T-cell (primary cell): ENCODE results near the gene MYMK. TPM values are rescaled to one million over a fixed set of nuclear protein-coding genes. Genes with fewer than 3 reads are reported as not detected.

ENCODE experiments used
- ATAC-seq, 4 experiments: fragments of 200-7000 bp in 3 of 4; fragments of 150-1000 bp in 1 of 4; cut with Tn5 transposase; replicated peaks in 1 of 4; 1 replicate in 3 of 4; 2 replicates in 1 of 4; pipeline ENCODE4 v1.10.0; 2021; ENCODE audit warnings: moderate library complexity in 3 of 4, mild to moderate bottlenecking in 2 of 4, moderate number of reproducible peaks in 1 of 4
- CTCF ChIA-PET, 2 donors: fragments of 300-600 bp; sonication (Branson Sonifier 250); formaldehyde crosslinking; loops; one replicate each; lab custom pipeline; 2022; ENCODE audit warnings: antibody characterized with exemption in 2 of 2; lab: Charles Lee
- POLR2A ChIA-PET, 2 donors: fragments of 300-600 bp; sonication (Branson Sonifier 250); formaldehyde crosslinking; loops; one replicate each; lab custom pipeline; 2022; ENCODE audit warnings: antibody characterized with exemption in 2 of 2; lab: Charles Lee
- DNase-seq, 35 experiments: peaks; one replicate each; pipeline versions ENCODE4 v3.0.0 to v3.0.0-alpha.2; 2013 to 2023
- H3K27ac ChIP-seq: one replicate; pipeline ENCODE4 v1.5.1; 2013; ENCODE audit warnings: low read length
- H3K27me3 ChIP-seq, 2 experiments: replicated peaks in 1 of 2; 1 replicate in 1 of 2; 2 replicates in 1 of 2; pipeline versions ENCODE4 v1.6.1 to v1.7.0; 2013; ENCODE audit warnings: low read length in 1 of 2, mixed read lengths in 1 of 2; ENCODE audit not compliant: control insufficient read depth in 2 of 2, insufficient read depth in 2 of 2; ENCODE audit errors: extremely low read depth in 1 of 2
- H3K36me3 ChIP-seq, 2 donors: 1 replicate in 1 of 2; 2 replicates in 1 of 2; pipeline versions ENCODE4 v1.6.1 to v1.7.0; 2013; ENCODE audit warnings: low read length in 1 of 2; ENCODE audit not compliant: control insufficient read depth in 2 of 2, insufficient read depth in 1 of 2; ENCODE audit errors: extremely low read depth in 1 of 2
- H3K4me1 ChIP-seq, 2 experiments: 1 replicate in 1 of 2; 2 replicates in 1 of 2; pipeline versions ENCODE4 v1.6.1 to v1.7.0; 2013; ENCODE audit warnings: low read length in 2 of 2, mixed read lengths in 1 of 2; ENCODE audit not compliant: insufficient read depth in 2 of 2, control insufficient read depth in 1 of 2; ENCODE audit errors: extremely low read depth in 1 of 2
- H3K4me3 ChIP-seq, 2 donors: 1 replicate in 1 of 2; 2 replicates in 1 of 2; pipeline versions ENCODE4 v1.5.1 to v1.7.0; 2013; ENCODE audit warnings: mild to moderate bottlenecking in 2 of 2, low read length in 1 of 2, moderate library complexity in 1 of 2; ENCODE audit not compliant: control insufficient read depth in 1 of 2; ENCODE audit errors: extremely low read depth in 1 of 2
- H3K9me3 ChIP-seq: 2 replicates; pipeline ENCODE4 v1.7.0; 2013
- H3K27ac Mint-ChIP-seq, 2 donors: one replicate each; pipeline ENCODE4 v1.8.0; 2020 to 2021; ENCODE audit warnings: mild to moderate bottlenecking in 2 of 2, mixed read lengths in 2 of 2
- H3K27me3 Mint-ChIP-seq, 2 donors: one replicate each; pipeline ENCODE4 v1.8.0; 2021 to 2022; ENCODE audit warnings: mixed read lengths in 2 of 2
- H3K36me3 Mint-ChIP-seq: one replicate; pipeline ENCODE4 v1.8.0; 2021; ENCODE audit warnings: mixed read lengths
- H3K4me1 Mint-ChIP-seq, 3 donors: one replicate each; pipeline ENCODE4 v1.8.0; 2020 to 2022; ENCODE audit warnings: mixed read lengths in 3 of 3, mild to moderate bottlenecking in 1 of 3
- H3K4me3 Mint-ChIP-seq, 3 donors: one replicate each; pipeline ENCODE4 v1.8.0; 2020 to 2022; ENCODE audit warnings: mild to moderate bottlenecking in 3 of 3, mixed read lengths in 3 of 3, moderate library complexity in 3 of 3
- H3K9me3 Mint-ChIP-seq, 3 donors: one replicate each; pipeline ENCODE4 v1.8.0; 2020 to 2022; ENCODE audit warnings: mixed read lengths in 3 of 3
- WGBS: methylation state at CpG from one replicate; pipeline ENCODE4 v1.1.5; 2013; ENCODE audit warnings: missing lambda C conversion rate; ENCODE audit not compliant: insufficient coverage; 5-methylcytosine and 5-hydroxymethylcytosine counted together
- total RNA-seq, 35 experiments: library from RNA in 6 of 35; stranded (reverse) in 6 of 35; fragments of 120-200 nt in 1 of 35; gene quantifications; one replicate each; pipeline versions ENCODE4 v1.2.1 to v1.2.4 and lab custom pipeline; 2013 to 2026

The MYMK gene
- total RNA-seq, 5 donors from 2014 or later (not counting 1 experiment from before 2014, with no cell fraction given) = not detected

GRCh38 chr9:133493428-133493827 is 31.3 kb downstream of the MYMK start:
- 69% methylated on average over 11 of the region's 11 CpGs for WGBS
- ChIA-PET POLR2A (no interaction called here), CTCF (no interaction called here)
- no peaks in the 10 kb centered on the region for H3K9me3 ChIP-seq
- no peak for ATAC-seq
- DNase-seq = no peak
- H3K4me1 ChIP-seq = no peaks in the 10 kb centered on the region
- H3K4me1 Mint-ChIP-seq = no peaks in the 10 kb centered on the region
- peaks cover 0 to 10% of the 10 kb centered on the region in 2 donors for H3K27me3 Mint-ChIP-seq
- no peak overlapping the region for H3K4me3 Mint-ChIP-seq
- no peak overlapping the region for H3K27ac ChIP-seq
- H3K4me3 ChIP-seq = no peak overlapping the region
- no peaks in the 10 kb centered on the region for H3K9me3 Mint-ChIP-seq
- no peaks in the 10 kb centered on the region for H3K36me3 Mint-ChIP-seq
- H3K36me3 ChIP-seq = no peaks in the 10 kb centered on the region
- H3K27me3 ChIP-seq = peaks cover 0 to 48% of the 10 kb centered on the region in 2 experiments
- no peak overlapping the region for H3K27ac Mint-ChIP-seq

DNA sequence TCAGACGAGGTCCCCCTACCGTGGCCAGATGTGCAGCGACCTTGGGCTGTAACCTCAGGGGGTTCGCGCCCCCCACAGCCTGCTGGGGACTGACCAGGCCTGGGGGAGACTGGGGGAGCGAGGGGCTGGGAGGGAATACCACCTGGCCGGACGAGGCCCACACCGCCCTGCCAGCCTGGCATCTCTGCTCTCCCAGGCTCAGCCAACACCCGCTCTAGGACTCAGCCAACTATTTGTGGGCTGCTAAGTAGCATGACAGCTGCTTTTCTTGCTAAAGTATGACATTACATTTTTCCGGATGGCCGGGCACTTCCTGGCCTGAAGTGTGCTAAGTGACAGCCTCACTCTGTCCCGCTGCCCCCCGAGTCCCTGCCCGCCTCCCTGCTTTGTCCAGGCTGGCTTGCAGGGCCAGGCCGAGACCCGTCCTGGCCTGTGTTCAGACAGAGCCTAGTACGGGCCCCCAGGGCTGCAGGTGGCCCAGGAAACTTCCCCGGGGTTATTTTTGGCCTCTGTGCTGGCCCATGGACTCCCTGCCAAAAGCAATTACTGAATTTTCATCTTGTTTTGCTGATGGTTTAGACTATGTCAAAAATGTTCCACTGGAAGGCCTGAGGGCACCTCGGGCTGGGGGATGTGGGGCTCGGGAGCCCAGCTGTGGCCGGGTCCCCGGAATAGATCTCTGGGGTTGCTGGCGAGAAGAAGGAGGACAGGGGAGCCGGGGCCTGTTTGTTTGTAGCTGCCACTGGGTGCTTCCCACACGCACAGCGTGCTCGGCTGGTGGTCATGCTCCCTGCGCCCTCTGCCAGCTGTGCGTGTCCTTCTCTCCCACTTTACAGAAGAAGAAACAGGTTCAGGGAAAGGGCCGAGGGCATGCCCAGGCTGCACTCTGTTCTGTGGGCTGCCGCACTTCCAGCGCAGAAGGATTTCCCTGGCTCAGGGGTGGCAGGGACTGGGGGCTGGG is 32.4 kb downstream of the MYMK start:
- ChIA-PET CTCF (interaction anchor here in 1 of 2 donors (1.2 kb wide), 1 partner anchor 306 kb away, joined by 3 read pairs; no protein-coding TSS in a partner anchor), POLR2A (no interaction called here)
- Histone ChIP-seq H3K27me3 (peaks cover 0 to 54% of the 10 kb centered on the region in 2 experiments), H3K27ac (no peak overlapping the region), H3K36me3 (no peaks in the 10 kb centered on the region), H3K4me3 (no peak overlapping the region), H3K9me3 (no peaks in the 10 kb centered on the region), H3K4me1 (no peaks in the 10 kb centered on the region)
- ATAC-seq (no peak), DNase-seq (no peak)
- WGBS = 79% methylated on average over 32 of the region's 33 CpGs
- H3K4me3 Mint-ChIP-seq = no peak overlapping the region
- H3K27me3 Mint-ChIP-seq = peaks cover 0 to 6% of the 10 kb centered on the region in 2 donors
- no peaks in the 10 kb centered on the region for H3K4me1 Mint-ChIP-seq
- H3K27ac Mint-ChIP-seq = no peak overlapping the region
- H3K9me3 Mint-ChIP-seq = no peaks in the 10 kb centered on the region
- no peaks in the 10 kb centered on the region for H3K36me3 Mint-ChIP-seq

- H3K4me1 Mint-ChIP-seq = peaks cover 0 to under 1% (median 0%) of the 10 kb centered on the region in 3 donors
- no peak overlapping the region for H3K27ac ChIP-seq
- peaks cover 0 to 49% of the 10 kb centered on the region in 2 experiments for H3K27me3 ChIP-seq
Measured at GRCh38 chr9:133491656-133491925, 33.2 kb downstream of the MYMK start.

DNA sequence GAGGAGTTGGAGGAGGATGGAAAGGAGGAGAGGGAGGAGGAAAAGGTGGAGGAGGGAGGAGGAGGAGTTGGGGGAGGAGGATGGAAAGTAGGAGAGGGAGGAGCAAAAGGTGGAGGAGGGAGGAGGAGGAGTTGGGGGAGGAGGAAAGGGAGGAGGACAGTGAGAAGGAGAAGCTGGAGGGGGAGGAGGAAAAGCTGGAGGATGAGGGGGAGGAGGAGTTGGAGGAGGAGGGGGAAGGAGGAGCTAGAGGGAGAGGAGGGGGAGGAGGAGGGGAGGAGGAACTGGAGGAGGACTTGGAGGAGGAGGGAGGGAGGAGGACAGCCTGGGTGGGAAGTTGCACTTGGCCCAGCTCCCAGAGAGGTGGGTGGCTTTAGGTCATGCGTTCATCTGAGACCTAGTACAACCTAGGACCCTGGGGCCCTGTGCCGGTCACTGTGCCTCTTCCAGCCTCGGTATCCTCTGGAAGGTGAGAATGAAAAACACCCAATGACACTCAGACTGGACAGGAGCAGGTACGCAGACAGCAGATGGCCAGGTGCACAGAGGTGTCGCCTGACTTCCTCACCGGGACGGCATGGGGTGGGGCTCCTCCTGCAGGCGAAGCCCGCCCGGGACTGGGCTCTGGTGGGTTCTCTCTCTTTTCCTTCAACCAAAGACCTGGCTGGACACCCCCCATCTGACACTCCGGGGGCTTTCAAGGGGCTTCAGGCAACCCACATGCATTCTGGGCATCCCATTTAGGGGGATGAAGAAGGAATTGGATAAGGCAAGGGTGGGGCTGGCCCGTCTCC is 33.7 kb downstream of the MYMK start:
- peaks cover 0 to 3% of the 10 kb centered on the region in 2 experiments for H3K4me1 ChIP-seq
- ChIA-PET POLR2A (interaction anchor here in 1 of 2 donors (0.6 kb wide), 1 partner anchor 560 kb away, joined by 7 read pairs; no protein-coding TSS in a partner anchor), CTCF (interaction anchor here in 1 of 2 donors (1.1 to 1.2 kb wide), 2 partner anchors 90 to 305 kb away, joined by 3 to 4 read pairs; no protein-coding TSS in a partner anchor)

More at GRCh38 chr9:133491656-133491925, 33.2 kb downstream of the MYMK start:
- H3K4me1 ChIP-seq = no peaks in the 10 kb centered on the region
- no peak overlapping the region for H3K27ac Mint-ChIP-seq
- no peaks in the 10 kb centered on the region for H3K36me3 ChIP-seq
- no peak for DNase-seq
- WGBS = 92% methylated on average over 6 of the region's 8 CpGs
- no peak overlapping the region for H3K4me3 ChIP-seq
- H3K9me3 ChIP-seq = no peaks in the 10 kb centered on the region
- no peak overlapping the region for H3K4me3 Mint-ChIP-seq
- no peaks in the 10 kb centered on the region for H3K36me3 Mint-ChIP-seq
- no peaks in the 10 kb centered on the region for H3K9me3 Mint-ChIP-seq
- ATAC-seq = no peak
- H3K27me3 Mint-ChIP-seq = peaks cover 0 to 6% of the 10 kb centered on the region in 2 donors
- CTCF ChIA-PET = interaction anchor here in 1 of 2 donors (1.1 to 1.2 kb wide), 2 partner anchors 91 to 305 kb away, joined by 3 to 4 read pairs; no protein-coding TSS in a partner anchor
- POLR2A ChIA-PET = no interaction called here

DNA sequence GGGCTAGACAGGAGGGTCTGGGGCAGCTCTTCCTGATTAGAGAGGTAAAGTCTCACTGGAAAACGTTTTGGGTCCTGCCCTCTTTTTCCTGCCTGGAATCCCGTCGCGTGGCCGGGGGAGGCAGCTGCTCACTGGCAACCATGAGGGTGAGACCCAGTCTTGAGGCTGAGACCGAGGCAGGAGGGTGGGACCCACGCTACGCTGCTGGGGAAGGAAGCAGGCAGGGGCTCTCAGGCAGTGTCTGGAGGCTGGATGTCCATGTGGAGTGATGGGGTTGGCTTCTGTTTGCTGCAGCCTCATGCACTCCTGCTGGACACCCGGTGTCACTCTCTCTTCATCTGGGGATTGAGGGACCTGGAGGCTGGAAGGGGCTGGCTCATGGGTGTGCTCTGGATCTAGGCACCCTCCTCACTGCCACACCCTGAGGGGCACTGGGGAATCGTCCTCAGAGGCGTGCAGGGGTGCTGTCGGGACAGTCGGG is 34.5 kb downstream of the MYMK start:
- no peak overlapping the region for H3K27ac ChIP-seq
- ATAC-seq = no peak
- CTCF ChIA-PET = no interaction called here

More for the DNA sequence above, 33.7 kb downstream of the MYMK start:
- Histone ChIP-seq H3K36me3 (no peaks in the 10 kb centered on the region), H3K27ac (no peak overlapping the region), H3K27me3 (peaks cover 0 to 51% of the 10 kb centered on the region in 2 experiments), H3K9me3 (no peaks in the 10 kb centered on the region), H3K4me3 (no peak overlapping the region)
- no peak for DNase-seq
- WGBS = 75% methylated on average over 10 of the region's 12 CpGs
- Mint-ChIP-seq H3K27ac (no peak overlapping the region), H3K9me3 (no peaks in the 10 kb centered on the region), H3K4me1 (peaks cover 4 to 6% (median 4%) of the 10 kb centered on the region in 3 donors), H3K4me3 (no peak overlapping the region), H3K27me3 (peaks cover 0 to 6% of the 10 kb centered on the region in 2 donors), H3K36me3 (no peaks in the 10 kb centered on the region)
- ATAC-seq = no peak

More for the DNA sequence above, 34.5 kb downstream of the MYMK start:
- 80% methylated on average over 5 of the region's 13 CpGs for WGBS
- Histone ChIP-seq H3K9me3 (no peaks in the 10 kb centered on the region), H3K36me3 (no peaks in the 10 kb centered on the region), H3K4me1 (peaks cover 0 to 10% of the 10 kb centered on the region in 2 experiments), H3K4me3 (no peak overlapping the region), H3K27me3 (peaks cover 0 to 59% of the 10 kb centered on the region in 2 experiments)
- H3K9me3 Mint-ChIP-seq = no peaks in the 10 kb centered on the region
- H3K4me3 Mint-ChIP-seq = no peak overlapping the region
- peaks cover 5 to 8% (median 5%) of the 10 kb centered on the region in 3 donors for H3K4me1 Mint-ChIP-seq
- no peak for DNase-seq
- POLR2A ChIA-PET = interaction anchor here in 1 of 2 donors (0.6 kb wide), 1 partner anchor 561 kb away, joined by 7 read pairs; no protein-coding TSS in a partner anchor
- H3K36me3 Mint-ChIP-seq = no peaks in the 10 kb centered on the region
- no peak overlapping the region for H3K27ac Mint-ChIP-seq
- peaks cover 0 to 6% of the 10 kb centered on the region in 2 donors for H3K27me3 Mint-ChIP-seq
